Right lobe of liver (tissue), 6 donors: ENCODE results near the gene PET100. TPM values are rescaled to one million over a fixed set of nuclear protein-coding genes. Genes with fewer than 3 reads are reported as not detected.

Experiments used
- ATAC-seq, 4 donors: fragments of 200-7000 bp; cut with Tn5 transposase; one replicate each; pipeline ENCODE4 v1.9.1; 2020; ENCODE audit warnings: mild to moderate bottlenecking in 4 of 4, moderate library complexity in 4 of 4
- DNase-seq, 3 donors: peaks; one replicate each; pipeline ENCODE4 v3.0.0-alpha.2; 2020
- H3K27ac ChIP-seq, 3 donors: fragments of 200-600 bp; one replicate each; pipeline ENCODE4 v1.8.0; 2022
- H3K27me3 ChIP-seq, 2 donors: fragments of 200-600 bp; one replicate each; pipeline ENCODE4 v1.8.0; 2022
- H3K36me3 ChIP-seq, 4 donors: fragments of 200-600 bp; sonication (generic) in 1 of 4; one replicate each; pipeline versions ENCODE4 v1.5.1 to v1.8.0; 2017 to 2022; ENCODE audit warnings: control low read depth in 1 of 4
- H3K4me1 ChIP-seq, 4 donors: fragments of 200-600 bp; sonication (generic) in 1 of 4; one replicate each; pipeline versions ENCODE4 v1.5.1 to v1.8.0; 2017 to 2022; ENCODE audit warnings: control low read depth in 1 of 4
- H3K4me3 ChIP-seq, 3 donors: fragments of 200-600 bp; one replicate each; pipeline ENCODE4 v1.8.0; 2022
- H3K9me3 ChIP-seq, 4 donors: fragments of 200-600 bp; sonication (generic) in 1 of 4; one replicate each; pipeline versions ENCODE4 v1.5.1 to v1.8.0; 2017 to 2022; ENCODE audit warnings: control low read depth in 1 of 4
- CTCF ChIP-seq, 4 donors: fragments of 200-600 bp in 3 of 4; fragments of 450-650 bp in 1 of 4; IDR thresholded peaks; one replicate each; pipeline versions ENCODE4 v1.5.1 to v1.8.0; 2016 to 2022; ENCODE audit warnings: antibody characterized with exemption in 4 of 4, mild to moderate bottlenecking in 2 of 4
- POLR2A ChIP-seq: fragments of 450-650 bp; IDR thresholded peaks from one replicate; pipeline ENCODE4 v1.6.1; 2017; ENCODE audit warnings: antibody characterized with exemption, mild to moderate bottlenecking
- WGBS: methylation state at CpG from one replicate; pipeline ENCODE4 v1.1.6; 2018; ENCODE audit warnings: low coverage, low lambda C conversion rate; ENCODE audit not compliant: insufficient coverage; ENCODE audit errors: missing lambda C conversion rate; 5-methylcytosine and 5-hydroxymethylcytosine counted together
- intact Hi-C, 2 donors: fragments of 100-400 bp; cut with DNase I; formaldehyde crosslinking; loops; one replicate each; pipeline versions ENCODE4 v1.11.2 to v1.14.1; 2022
- total RNA-seq, 6 experiments: library from RNA; depleted of rRNA in 2 of 6; stranded (reverse); fragments of >200 nt in 2 of 6; fragmentation: NEBNext Ultra II Directional in 3 of 6; extraction: Animal tissue kit (Norgen Biotek cat#: 25700) in 3 of 6; gene quantifications; one replicate each; pipeline versions ENCODE4 v1.1.0 to v1.2.4, GENCODE V29; 2016 to 2023
- donor health status: DM: no; HTN: yes; CAD: no.
- donor health status: DM: no; HTN: no; CAD: no.
- donor health status: DM: no; HTN: no; CAD: no.
- donor health status: DM: no; HTN: yes; CAD: no.
- donor health status: DM: no; HTN: yes; CAD: no.

Gene PET100
- total RNA-seq, 6 experiments from 2014 or later: 6.8 to 83.9 (median 56.5) TPM

GRCh38 chr19:7595466-7596133 lies 34.0 kb upstream of the PET100 start, which contains the start of gene CAMSAP3:
Gene CAMSAP3, plus strand, starts transcription at chr19:7595863. Its CDS starts 140 bp downstream, at chr19:7596003.
- ATAC-seq (peak; percentile 81 to 93 (median 86)), DNase-seq (peak; percentile 57 to 70 (median 68))
- Histone ChIP-seq H3K4me3 (peak within 1 kb of the TSS; percentile 55 to 71 (median 66)), H3K27me3 (no peaks in the 10 kb centered on the region), H3K27ac (no peak within 1 kb of the TSS), H3K36me3 (no peaks in the 10 kb centered on the region), H3K9me3 (no peaks in the 10 kb centered on the region), H3K4me1 (peaks cover 0 to 9% (median 0%) of the 10 kb centered on the region in 4 donors)
- WGBS: 0% methylated on average over 24 of the region's 78 CpGs
- TF ChIP-seq CTCF (IDR thresholded peaks at IDR 0.05) (no peak), POLR2A (no peak)
- intact Hi-C loops: no loop called here

GRCh38 chr19:7596211-7596937 lies 33.2 kb upstream of the PET100 start:
- ATAC-seq: peak; percentile 57 to 69 (median 60)
- H3K27me3 ChIP-seq: no peaks in the 10 kb centered on the region

GRCh38 chr19:7597689-7598088 lies 31.9 kb upstream of the PET100 start:
- peak in 1 of 4 donors; percentile 69 for ATAC-seq
- Histone ChIP-seq H3K4me1 (peaks cover 0 to 10% (median 5%) of the 10 kb centered on the region in 4 donors), H3K4me3 (no peak overlapping the region), H3K27me3 (no peaks in the 10 kb centered on the region), H3K9me3 (no peaks in the 10 kb centered on the region), H3K27ac (no peak overlapping the region), H3K36me3 (no peaks in the 10 kb centered on the region)
- DNase-seq: peak in 1 of 3 donors; percentile 28
- intact Hi-C loops: no loop called here
- TF ChIP-seq CTCF (IDR thresholded peaks at IDR 0.05) (no peak), POLR2A (no peak)
- 58% methylated on average over 8 of the region's 9 CpGs for WGBS

More at GRCh38 chr19:7596211-7596937, 33.2 kb upstream of the PET100 start:
- intact Hi-C loops: no loop called here
- WGBS: 0% methylated on average over 6 of the region's 70 CpGs
- Histone ChIP-seq H3K36me3 (no peaks in the 10 kb centered on the region), H3K4me1 (peaks cover 0 to 9% (median 0%) of the 10 kb centered on the region in 4 donors), H3K4me3 (peak overlapping the region; percentile 55 to 71 (median 66)), H3K9me3 (no peaks in the 10 kb centered on the region), H3K27ac (no peak overlapping the region)
- TF ChIP-seq CTCF (IDR thresholded peaks at IDR 0.05): no peak
- no peak for TF ChIP-seq POLR2A
- DNase-seq: peak in 2 of 3 donors; percentile 19 to 45

GRCh38 chr19:7598180-7598579 lies 31.4 kb upstream of the PET100 start:
- Histone ChIP-seq H3K4me3 (no peak overlapping the region), H3K36me3 (no peaks in the 10 kb centered on the region), H3K27me3 (no peaks in the 10 kb centered on the region), H3K9me3 (no peaks in the 10 kb centered on the region), H3K27ac (no peak overlapping the region), H3K4me1 (peaks cover 0 to 15% (median 7%) of the 10 kb centered on the region in 4 donors)
- WGBS: 71% methylated on average over 4 of the region's 6 CpGs
- no peak for DNase-seq
- TF ChIP-seq CTCF (IDR thresholded peaks at IDR 0.05): no peak
- intact Hi-C loops: no loop called here
- no peak for ATAC-seq
